ENCODE measurements around the gene HOXD3. TPM values are rescaled to one million over a fixed set of nuclear protein-coding genes. Genes with fewer than 3 reads are reported as not detected.

HOXD3 gene
- total RNA-seq, 1 donor from 2014 or later: 5.3 TPM

DNA sequence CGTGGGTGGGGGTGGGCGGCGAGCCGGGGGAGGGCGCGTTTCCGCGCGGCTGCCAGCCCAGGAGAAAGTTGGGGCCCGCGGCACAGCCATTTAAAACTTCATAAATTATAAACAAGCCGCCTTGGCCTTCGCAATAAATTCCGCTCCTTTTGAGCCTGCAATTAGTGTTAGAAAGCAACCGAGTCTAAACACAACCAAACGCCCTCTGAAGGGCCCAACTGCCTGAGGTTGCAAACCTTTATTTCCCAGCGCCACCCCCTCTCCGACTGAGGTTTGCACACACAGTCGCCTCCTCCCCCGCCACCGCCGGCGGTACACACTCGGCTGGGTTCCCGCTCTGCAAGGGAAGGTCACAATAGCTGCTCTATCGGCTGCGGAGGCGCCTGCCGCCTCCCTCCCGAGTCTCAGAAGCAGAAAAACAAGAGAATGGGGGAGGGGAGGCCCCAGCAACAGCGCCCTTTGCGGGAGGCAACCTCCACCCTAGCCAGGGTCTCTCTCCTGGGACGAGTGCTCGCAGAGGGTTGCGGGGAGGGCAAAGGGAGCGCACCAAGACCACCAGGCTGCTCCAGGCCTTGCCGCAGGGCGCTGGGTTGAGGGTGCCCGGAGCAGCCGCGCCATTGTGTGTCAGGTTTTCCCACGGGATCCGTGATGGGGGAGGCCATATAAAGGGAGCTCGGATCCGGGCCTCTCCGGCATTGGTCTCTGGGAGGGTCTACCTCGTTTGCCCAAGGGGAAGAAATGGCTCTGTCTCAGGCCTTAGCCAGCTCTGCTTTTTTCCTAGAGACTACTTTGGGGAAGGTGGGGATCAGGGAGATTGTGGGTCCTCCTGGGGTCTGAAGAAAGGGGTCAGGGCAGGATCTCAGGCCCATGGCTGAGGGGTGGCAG, 18.0 kb downstream of the HOXD3 start:
- DNase-seq (ENCODE audit: low spot score): no peak

GRCh38 chr2:176175709-176176607, 18.9 kb downstream of the HOXD3 start:
- DNase-seq (ENCODE audit: low spot score): no peak

DNA sequence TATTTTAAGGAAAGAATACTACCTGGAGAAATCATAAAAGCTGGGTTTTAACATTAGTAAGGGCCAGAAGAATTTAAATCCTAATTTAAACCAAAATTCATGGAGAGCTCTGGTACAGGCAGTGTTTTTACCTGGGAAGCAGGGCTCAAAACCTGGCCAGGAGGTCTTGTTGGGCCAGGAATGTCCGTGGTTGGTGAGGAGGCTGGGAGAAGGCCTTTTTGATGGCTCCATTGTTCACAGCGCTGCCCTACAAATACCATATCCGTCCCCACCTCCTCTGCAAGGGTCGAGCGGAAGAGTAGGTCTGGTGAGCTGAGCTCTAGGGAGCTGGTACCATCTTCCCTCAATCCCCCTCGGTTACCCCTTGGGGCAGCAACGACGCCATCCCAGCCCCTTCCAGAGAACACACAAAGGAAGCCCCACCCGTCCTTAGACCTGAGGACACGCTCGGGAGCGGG, 20.5 kb downstream of the HOXD3 start:
- DNase-seq (ENCODE audit: low spot score): no peak

DNA sequence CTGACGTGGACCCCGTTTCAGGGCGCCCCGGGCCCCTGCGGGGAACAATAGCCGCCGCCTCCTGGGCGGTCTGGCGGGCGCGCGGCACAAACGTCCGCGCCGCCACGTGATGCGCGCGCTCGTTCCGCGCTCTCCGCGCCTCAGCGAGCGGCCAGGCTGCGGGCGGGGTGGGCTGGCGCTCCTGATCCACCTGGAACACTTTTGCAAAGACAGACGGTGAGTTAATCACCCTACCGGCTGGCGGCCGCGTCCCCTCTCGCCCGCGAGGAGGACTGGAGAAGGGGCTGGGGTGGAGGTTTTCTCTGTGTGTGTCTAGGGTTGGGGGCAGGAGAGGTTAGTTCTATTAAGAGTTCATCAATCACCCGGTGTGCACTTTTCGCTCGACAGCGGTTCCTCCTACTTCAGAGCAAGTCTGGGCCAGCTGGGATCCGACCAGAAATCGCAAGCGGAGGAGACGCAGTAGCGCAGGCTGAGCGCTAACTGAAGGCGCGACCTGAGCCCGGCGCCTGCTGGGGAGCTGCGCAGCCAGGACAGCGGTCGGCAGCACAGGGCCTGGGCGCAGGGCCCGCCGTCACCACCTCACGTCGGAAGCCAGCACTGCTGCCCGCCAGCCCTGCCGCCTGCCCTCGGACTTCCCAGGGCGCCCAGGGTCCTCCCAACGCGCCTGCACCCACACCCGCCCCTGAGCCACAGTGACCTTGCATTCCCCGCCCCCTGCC, 21.1 kb downstream of the HOXD3 start:
- DNase-seq (ENCODE audit: low spot score): no peak

DNA sequence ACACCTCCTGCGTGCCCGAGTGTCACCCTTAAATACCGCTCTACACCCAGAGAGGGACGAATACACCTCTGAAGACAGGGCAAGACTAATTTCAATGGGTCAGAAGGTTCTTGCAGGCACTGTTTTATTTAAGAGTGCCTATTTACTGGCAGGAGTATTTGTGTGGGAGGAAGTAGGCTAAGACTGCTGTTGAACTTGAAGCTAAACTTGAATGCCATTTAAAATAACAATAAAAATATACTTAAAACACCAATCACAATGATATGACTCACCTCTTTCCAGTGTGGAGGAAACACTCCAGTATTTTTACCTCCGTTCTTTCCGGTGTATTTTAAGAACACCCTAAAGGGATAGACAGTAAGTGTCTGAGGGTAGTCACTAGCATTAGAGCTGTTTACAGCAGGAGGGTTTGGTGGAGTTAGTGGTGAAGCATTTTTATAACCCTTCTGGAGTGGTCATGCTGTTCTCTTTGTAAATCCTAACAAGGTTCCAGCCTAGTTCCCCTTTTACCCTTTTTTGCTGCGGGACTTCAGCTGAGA, 21.7 kb downstream of the HOXD3 start:
- no peak for DNase-seq (ENCODE audit: low spot score)

GRCh38 chr2:176181551-176181950, 24.4 kb downstream of the HOXD3 start:
- DNase-seq (ENCODE audit: low spot score): no peak

GRCh38 chr2:176182671-176183070, 25.6 kb downstream of the HOXD3 start:
- DNase-seq (ENCODE audit: low spot score): no peak

DNA sequence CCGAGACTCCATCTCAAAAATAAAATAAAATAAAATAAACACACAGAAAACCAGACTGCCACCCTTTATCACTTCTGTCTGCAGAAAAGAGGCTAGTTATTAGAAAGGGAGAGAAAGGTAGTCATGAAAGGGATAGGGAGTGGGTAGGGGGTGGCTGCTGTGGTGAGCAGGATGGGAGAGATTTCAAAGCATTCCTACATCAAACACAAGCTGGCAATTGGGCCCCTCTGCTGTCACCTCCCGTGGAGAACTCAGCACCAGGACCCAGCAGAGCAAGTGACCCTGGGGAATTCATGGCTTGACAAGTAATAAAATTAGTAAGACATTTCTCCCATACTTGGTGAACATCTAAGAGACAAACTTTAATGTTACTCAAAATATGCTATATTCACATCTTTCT, 27.6 kb downstream of the HOXD3 start:
- DNase-seq (ENCODE audit: low spot score): no peak

DNA sequence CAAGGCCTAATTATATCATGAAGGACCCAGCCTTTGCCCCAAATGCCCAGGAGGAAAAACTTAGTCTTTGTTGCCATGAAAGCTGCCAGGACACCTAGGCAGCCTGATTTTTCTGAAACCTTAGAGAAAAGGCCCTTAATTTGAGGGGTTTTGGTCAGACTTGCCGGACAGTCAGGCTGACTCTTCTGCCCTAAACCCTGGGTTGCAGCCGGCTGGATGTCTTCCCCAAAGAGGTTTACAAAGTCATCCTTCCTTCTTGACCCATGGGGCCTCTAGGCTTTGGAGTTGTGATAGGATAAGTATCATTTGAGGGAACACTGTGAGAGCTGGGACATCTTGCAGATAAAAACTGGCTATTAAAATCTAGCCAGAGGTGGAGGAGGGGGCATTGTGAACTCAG, 28.9 kb downstream of the HOXD3 start:
- no peak for DNase-seq (ENCODE audit: low spot score)

DNA sequence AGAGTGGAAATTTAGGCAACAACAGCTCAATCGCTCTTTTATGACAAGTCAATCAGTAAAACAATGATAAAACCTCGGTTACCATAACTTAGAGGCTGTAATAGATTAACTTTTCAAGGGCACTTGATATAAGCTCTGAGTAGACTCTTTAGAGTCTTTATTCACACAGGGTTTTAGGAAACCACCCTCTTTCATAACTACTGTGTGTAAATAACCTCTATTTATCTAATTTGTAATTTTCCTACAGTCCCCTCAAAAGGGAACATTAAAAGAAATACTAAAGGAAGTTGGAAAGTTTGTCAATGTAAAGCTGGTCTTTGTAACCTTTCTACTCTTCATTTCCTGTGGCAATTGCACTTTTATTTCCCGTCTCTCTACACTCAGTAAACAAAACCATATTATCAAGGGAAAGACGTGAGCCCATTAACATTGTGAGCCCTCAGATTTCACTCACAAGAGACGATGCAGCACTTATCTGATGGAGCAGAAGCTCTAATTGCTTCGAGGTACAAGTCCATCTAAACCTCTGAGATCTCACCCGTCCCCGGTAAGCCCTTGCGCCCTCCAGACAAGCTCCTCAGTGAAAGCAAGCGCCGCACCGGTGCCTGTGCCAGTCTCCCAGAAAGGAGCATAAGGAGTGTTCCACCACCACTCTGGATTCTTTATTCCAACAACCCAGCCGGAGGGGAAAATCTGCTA, 30.2 kb downstream of the HOXD3 start:
- DNase-seq (ENCODE audit: low spot score): no peak

DNA sequence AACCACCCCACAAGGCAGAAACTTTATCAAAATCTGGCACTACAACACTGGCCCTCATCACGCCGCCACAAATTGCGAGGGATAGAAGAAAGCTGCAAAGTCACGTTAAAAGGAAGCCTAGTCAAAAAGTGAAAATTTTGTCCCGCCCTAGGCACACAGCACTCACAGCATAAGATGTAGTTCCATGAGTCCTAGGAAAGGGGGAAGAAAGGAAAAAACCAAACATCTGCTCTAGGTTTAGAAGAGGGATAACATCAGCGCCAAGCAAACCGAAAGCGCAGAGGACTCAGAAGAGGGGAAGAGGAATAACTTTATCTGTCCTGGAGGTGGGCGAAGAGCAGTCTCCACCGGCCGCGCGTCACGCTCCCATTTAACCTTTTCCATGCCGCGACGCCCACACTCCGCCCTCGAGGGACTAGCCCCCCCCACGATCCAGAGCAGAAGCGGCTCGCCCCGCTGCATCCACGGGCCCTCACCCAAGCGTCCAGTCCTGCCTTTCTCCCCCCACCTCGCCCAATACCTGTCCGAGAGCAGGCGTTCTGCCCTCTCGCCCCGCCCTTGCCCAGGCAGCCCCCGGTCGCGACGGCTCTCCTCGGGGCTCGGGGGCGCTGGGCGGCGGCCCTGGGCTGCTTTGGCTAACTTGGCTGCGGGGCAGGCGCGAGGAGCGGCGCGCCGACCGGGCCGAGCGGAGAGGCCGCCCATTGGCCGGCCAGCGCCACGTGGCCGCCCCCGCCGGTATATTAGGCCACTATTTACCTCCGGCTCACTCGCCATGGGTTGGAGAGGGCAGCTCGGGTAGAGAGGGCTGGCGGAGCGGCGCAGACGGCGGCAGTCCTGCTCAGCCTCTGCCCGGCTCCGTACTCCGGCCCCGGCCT, 31.0 kb downstream of the HOXD3 start, which contains the start of gene HOXD1:
Gene HOXD1 (plus strand): TSS at position 770 of the 875 bp plus-strand sequence. CDS start 134 bp downstream, outside the sequence.
- DNase-seq (ENCODE audit: low spot score): no peak

- DNase-seq (ENCODE audit: low spot score): no peak
Observed at GRCh38 chr2:176188774-176189680, 31.9 kb downstream of the HOXD3 start.

DNA sequence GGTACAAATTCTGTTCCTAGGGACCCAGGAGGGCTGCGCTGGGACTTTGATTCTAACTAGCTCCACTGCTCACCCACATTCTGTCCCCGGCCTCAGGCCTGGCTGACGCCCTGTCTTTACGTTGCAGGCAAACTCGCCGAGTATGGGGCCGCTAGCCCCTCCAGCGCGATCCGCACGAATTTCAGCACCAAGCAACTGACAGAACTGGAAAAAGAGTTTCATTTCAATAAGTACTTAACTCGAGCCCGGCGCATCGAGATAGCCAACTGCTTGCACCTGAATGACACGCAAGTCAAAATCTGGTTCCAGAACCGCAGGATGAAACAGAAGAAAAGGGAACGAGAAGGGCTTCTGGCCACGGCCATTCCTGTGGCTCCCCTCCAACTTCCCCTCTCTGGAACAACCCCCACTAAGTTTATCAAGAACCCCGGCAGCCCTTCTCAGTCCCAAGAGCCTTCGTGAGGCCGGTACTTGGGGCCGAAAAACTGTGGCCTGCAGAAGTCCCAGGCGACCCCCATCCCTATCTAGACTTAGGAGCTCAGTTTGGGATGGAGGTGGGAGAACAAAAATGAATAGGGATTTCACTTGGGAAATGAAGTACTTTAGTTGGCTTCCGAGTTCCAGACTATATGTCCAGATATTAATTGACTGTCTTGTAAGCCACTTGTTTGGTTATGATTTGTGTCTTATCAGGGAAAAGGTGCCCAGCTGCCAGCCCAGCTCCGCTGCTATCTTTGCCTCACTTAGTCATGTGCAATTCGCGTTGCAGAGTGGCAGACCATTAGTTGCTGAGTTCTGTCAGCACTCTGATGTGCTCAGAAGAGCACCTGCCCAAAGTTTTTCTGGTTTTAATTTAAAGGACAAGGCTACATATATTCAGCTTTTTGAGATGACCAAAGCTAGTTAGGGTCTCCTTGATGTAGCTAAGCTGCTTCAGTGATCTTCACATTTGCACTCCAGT, 32.9 kb downstream of the HOXD3 start:
- no peak for DNase-seq (ENCODE audit: low spot score)

DNA sequence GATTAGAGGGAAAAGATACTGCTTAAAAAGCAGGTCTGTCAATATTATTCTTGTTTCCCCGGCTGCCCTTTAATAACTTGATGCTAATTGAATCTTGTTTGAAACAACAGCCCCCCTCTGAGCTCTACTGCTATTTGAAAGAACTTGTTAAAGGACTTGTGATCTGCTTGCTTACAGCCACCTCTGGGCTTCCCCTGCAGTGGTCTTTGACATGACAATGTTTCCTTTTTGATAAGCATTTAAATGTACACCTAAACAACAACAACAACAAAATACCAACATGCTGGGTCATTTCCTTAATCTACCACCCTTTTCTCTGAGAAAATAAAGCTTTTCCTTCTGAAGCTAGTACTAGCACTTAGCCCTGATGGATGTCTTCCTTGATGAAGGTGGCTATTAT, 35.2 kb downstream of the HOXD3 start:
- no peak for DNase-seq (ENCODE audit: low spot score)

GRCh38 chr2:176193048-176193447, 35.9 kb downstream of the HOXD3 start:
- DNase-seq (ENCODE audit: low spot score): no peak

GRCh38 chr2:176199902-176200301, 42.8 kb downstream of the HOXD3 start:
- no peak for DNase-seq (ENCODE audit: low spot score)

DNA sequence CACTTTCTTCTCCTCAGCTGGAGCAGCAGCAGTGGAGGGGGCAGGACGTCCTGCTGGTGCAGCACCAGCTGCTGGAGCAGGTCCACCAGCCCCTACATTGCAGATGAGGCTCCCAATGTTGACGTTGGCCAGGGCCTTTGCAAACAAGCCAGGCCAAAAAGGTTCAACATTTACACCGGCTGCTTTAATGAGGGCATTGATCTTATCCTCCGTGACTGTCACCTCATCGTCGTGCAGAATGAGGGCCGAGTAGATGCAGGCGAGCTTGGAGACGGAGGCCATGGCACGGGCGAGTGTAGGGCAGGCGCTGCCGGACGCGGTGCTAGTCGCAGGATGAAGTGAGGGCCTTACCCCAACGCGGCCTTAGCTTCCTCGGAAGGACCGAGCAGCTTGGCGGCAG, 43.9 kb downstream of the HOXD3 start:
- DNase-seq (ENCODE audit: low spot score): no peak

Data from mesenteric fat pad (tissue), 1 donor.